A549 (cell line): ENCODE measurements around the gene KRTAP10-7.

Source experiments
- MAFK ChIP-seq: fragments of 450-650 bp; IDR thresholded peaks from 2 replicates; pipeline ENCODE4 v1.6.1; 2014; ENCODE audit not compliant: partially characterized antibody
- SMC3 ChIP-seq: fragments of >200 bp; sonication (Bioruptor Twin); formaldehyde crosslinking; IDR thresholded peaks from 3 replicates; pipeline ENCODE4 v1.6.1; 2018; ENCODE audit warnings: inconsistent platforms
- TF ChIP-seq, protein P1 (sequence below): fragments of 150-350 bp; IDR thresholded peaks from 2 replicates; pipeline ENCODE4 v1.6.1; 2014; ENCODE audit warnings: low read depth, mild to moderate bottlenecking, low read length
- TF ChIP-seq, protein P2 (sequence below): fragments of >200 bp; sonication (Bioruptor Twin); formaldehyde crosslinking; IDR thresholded peaks from 3 replicates; pipeline ENCODE4 v1.5.1; 2016

DNA sequence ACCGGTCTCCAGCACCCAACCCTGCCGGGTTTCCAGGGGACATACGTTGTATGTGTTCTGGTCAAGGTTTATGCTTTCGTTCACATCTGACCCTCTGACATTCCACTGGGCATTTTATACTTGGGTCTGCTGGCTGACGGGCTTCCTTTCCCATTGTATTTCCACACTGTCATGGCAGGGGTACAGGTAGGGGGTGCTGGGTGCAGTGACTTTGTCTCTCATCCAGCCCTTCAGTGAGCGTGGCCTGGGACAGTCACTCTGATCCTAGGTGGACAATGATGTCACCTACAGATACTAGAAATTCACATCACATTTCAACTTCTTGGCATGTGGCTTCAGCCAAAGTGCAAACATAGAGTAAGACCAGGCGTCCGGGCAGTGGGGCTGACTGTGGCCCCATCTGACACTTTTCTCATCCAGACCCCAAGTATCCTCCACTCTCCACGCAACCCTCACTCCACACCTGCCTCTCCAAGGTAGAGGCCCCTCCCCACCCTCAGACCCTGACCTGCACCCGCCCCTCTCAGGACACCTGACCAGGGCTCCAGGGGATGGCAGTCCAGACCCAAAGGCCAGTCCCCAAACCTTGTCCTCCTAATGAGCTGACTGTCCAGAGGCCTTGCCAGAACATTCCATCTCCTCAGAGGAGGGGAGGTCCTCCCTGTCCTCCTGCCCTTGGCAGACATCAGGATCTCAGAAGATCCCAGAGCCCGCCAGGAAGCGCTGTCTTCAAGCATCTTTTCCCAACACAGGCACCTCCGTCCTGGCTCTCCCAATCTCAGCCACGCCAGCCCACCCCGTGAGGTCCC is 36.0 kb downstream of the KRTAP10-7 start:
- TF ChIP-seq, protein P1, sequence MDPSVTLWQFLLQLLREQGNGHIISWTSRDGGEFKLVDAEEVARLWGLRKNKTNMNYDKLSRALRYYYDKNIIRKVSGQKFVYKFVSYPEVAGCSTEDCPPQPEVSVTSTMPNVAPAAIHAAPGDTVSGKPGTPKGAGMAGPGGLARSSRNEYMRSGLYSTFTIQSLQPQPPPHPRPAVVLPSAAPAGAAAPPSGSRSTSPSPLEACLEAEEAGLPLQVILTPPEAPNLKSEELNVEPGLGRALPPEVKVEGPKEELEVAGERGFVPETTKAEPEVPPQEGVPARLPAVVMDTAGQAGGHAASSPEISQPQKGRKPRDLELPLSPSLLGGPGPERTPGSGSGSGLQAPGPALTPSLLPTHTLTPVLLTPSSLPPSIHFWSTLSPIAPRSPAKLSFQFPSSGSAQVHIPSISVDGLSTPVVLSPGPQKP, result no peak
- TF ChIP-seq, protein P2, sequence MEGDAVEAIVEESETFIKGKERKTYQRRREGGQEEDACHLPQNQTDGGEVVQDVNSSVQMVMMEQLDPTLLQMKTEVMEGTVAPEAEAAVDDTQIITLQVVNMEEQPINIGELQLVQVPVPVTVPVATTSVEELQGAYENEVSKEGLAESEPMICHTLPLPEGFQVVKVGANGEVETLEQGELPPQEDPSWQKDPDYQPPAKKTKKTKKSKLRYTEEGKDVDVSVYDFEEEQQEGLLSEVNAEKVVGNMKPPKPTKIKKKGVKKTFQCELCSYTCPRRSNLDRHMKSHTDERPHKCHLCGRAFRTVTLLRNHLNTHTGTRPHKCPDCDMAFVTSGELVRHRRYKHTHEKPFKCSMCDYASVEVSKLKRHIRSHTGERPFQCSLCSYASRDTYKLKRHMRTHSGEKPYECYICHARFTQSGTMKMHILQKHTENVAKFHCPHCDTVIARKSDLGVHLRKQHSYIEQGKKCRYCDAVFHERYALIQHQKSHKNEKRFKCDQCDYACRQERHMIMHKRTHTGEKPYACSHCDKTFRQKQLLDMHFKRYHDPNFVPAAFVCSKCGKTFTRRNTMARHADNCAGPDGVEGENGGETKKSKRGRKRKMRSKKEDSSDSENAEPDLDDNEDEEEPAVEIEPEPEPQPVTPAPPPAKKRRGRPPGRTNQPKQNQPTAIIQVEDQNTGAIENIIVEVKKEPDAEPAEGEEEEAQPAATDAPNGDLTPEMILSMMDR, result no peak
- no peak for TF ChIP-seq MAFK
- no peak for TF ChIP-seq SMC3
